ENCODE measurements around the gene DNAJB1.
"Not testable (repeated sequence)": the region's sequence is repeated elsewhere in the genome, so short reads cannot be mapped to it uniquely, and the experiment has no call there.

The DNAJB1 gene

GRCh38 chr19:14553042-14553938, 35.1 kb upstream of the DNAJB1 start:
- no peak for DNase-seq (ENCODE audit: low spot score)

GRCh38 chr19:14552006-14552360, 33.8 kb upstream of the DNAJB1 start:
- not testable (repeated sequence) for DNase-seq (ENCODE audit: low spot score)

GRCh38 chr19:14551134-14552005, 33.2 kb upstream of the DNAJB1 start:
- DNase-seq (ENCODE audit: low spot score) = peak; percentile 55

GRCh38 chr19:14550201-14550754, 32.1 kb upstream of the DNAJB1 start:
- no peak for DNase-seq (ENCODE audit: low spot score)

- no peak for DNase-seq (ENCODE audit: low spot score)
These were observed 27.5 kb upstream of the DNAJB1 start for GRCh38 chr19:14545716-14546082.

- DNase-seq (ENCODE audit: low spot score) = no peak
These were observed 26.9 kb upstream of the DNAJB1 start for GRCh38 chr19:14544977-14545715.

- DNase-seq (ENCODE audit: low spot score) = no peak
These were observed 25.9 kb upstream of the DNAJB1 start for GRCh38 chr19:14544047-14544446.

GRCh38 chr19:14542711-14543328, 24.6 kb upstream of the DNAJB1 start:
- DNase-seq (ENCODE audit: low spot score) = no peak

- not testable (repeated sequence) for DNase-seq (ENCODE audit: low spot score)
These were observed 23.8 kb upstream of the DNAJB1 start for GRCh38 chr19:14541979-14542378.

- no peak for DNase-seq (ENCODE audit: low spot score)
These were observed 22.7 kb upstream of the DNAJB1 start for GRCh38 chr19:14540741-14541525.

- DNase-seq (ENCODE audit: low spot score) = peak; percentile 54
These were observed 18.9 kb upstream of the DNAJB1 start for GRCh38 chr19:14536926-14537692.

- DNase-seq (ENCODE audit: low spot score) = no peak
These were observed 15.3 kb upstream of the DNAJB1 start for GRCh38 chr19:14533450-14533849.

GRCh38 chr19:14530506-14530905, 12.3 kb upstream of the DNAJB1 start:
- no peak for DNase-seq (ENCODE audit: low spot score)

GRCh38 chr19:14530005-14530348, 11.8 kb upstream of the DNAJB1 start:
- DNase-seq (ENCODE audit: low spot score) = no peak

- DNase-seq (ENCODE audit: low spot score) = peak; percentile 100
These were observed 11.2 kb upstream of the DNAJB1 start, which contains the start of gene TECR for GRCh38 chr19:14529254-14530004. Gene TECR (plus strand): TSS chr19:14529594. CDS start chr19:14529697, 103 bp downstream.

- no peak for DNase-seq (ENCODE audit: low spot score)
These were observed 10.4 kb upstream of the DNAJB1 start for GRCh38 chr19:14528419-14529253.

- DNase-seq (ENCODE audit: low spot score) = no peak
These were observed 8.2 kb upstream of the DNAJB1 start for GRCh38 chr19:14526423-14526822.

GRCh38 chr19:14525729-14526128, 7.5 kb upstream of the DNAJB1 start:
- no peak for DNase-seq (ENCODE audit: low spot score)

Measured in activated CD4-positive, alpha-beta T cell treated with anti-CD3 and anti-CD28 coated beads, Interleukin-2, Interleukin-4, amounts not matched to agents 100 ng/mL and 50 ng/mL, durations not matched to agents 16 hours and 8 hours (primary cell).